Measurements from ENCODE around the gene ANKRD33B.
A peak's percentile ranks its signal among the peaks of the same experiment; 100 is the strongest.
"Not testable (repeated sequence)": the region's sequence is repeated elsewhere in the genome, so short reads cannot be mapped to it uniquely, and the experiment has no call there.

ANKRD33B gene

GRCh38 chr5:10574879-10575278, 11.0 kb downstream of the ANKRD33B start:
- H3K4me1 ChIP-seq (ENCODE audit: insufficient read depth, low read length), result peaks cover 16% of the 10 kb centered on the region
- not testable (repeated sequence) for H3K9ac ChIP-seq (ENCODE audit: low read depth, low read length); H3K9me3 ChIP-seq (ENCODE audit: control insufficient read depth, insufficient read depth, low read length)

GRCh38 chr5:10576121-10576789, 12.4 kb downstream of the ANKRD33B start:
- Histone ChIP-seq H3K9me3 (ENCODE audit: control insufficient read depth, insufficient read depth, low read length) (no peaks in the 10 kb centered on the region), H3K36me3 (ENCODE audit: insufficient read depth, low read length) (no peaks in the 10 kb centered on the region), H3K9ac (ENCODE audit: low read depth, low read length) (no peak overlapping the region), H3K4me1 (ENCODE audit: insufficient read depth, low read length) (peaks cover 20% of the 10 kb centered on the region)

More at GRCh38 chr5:10574879-10575278, 11.0 kb downstream of the ANKRD33B start:
- H3K36me3 ChIP-seq (ENCODE audit: insufficient read depth, low read length), result not testable (repeated sequence)

GRCh38 chr5:10576790-10577189, 12.9 kb downstream of the ANKRD33B start:
- peaks cover 23% of the 10 kb centered on the region for H3K4me1 ChIP-seq (ENCODE audit: insufficient read depth, low read length)
- H3K9ac ChIP-seq (ENCODE audit: low read depth, low read length), result peak overlapping the region; percentile 4; the same call in 1 of the 2 replicates
- no peaks in the 10 kb centered on the region for H3K36me3 ChIP-seq (ENCODE audit: insufficient read depth, low read length)
- H3K9me3 ChIP-seq (ENCODE audit: control insufficient read depth, insufficient read depth, low read length), result no peaks in the 10 kb centered on the region

- Histone ChIP-seq H3K9me3 (ENCODE audit: control insufficient read depth, insufficient read depth, low read length) (no peaks in the 10 kb centered on the region), H3K36me3 (ENCODE audit: insufficient read depth, low read length) (no peaks in the 10 kb centered on the region), H3K4me1 (ENCODE audit: insufficient read depth, low read length) (peaks cover 26% of the 10 kb centered on the region), H3K9ac (ENCODE audit: low read depth, low read length) (no peak overlapping the region)
Observed at GRCh38 chr5:10577371-10578292, 13.8 kb downstream of the ANKRD33B start.

GRCh38 chr5:10578293-10578665, 14.4 kb downstream of the ANKRD33B start:
- Histone ChIP-seq H3K9me3 (ENCODE audit: control insufficient read depth, insufficient read depth, low read length) (no peaks in the 10 kb centered on the region), H3K9ac (ENCODE audit: low read depth, low read length) (no peak overlapping the region), H3K4me1 (ENCODE audit: insufficient read depth, low read length) (peaks cover 26% of the 10 kb centered on the region), H3K36me3 (ENCODE audit: insufficient read depth, low read length) (no peaks in the 10 kb centered on the region)

GRCh38 chr5:10578869-10579268, 15.0 kb downstream of the ANKRD33B start:
- H3K36me3 ChIP-seq (ENCODE audit: insufficient read depth, low read length), result no peaks in the 10 kb centered on the region
- no peaks in the 10 kb centered on the region for H3K9me3 ChIP-seq (ENCODE audit: control insufficient read depth, insufficient read depth, low read length)
- no peak overlapping the region for H3K9ac ChIP-seq (ENCODE audit: low read depth, low read length)
- peaks cover 26% of the 10 kb centered on the region for H3K4me1 ChIP-seq (ENCODE audit: insufficient read depth, low read length)

GRCh38 chr5:10579536-10580521, 16.0 kb downstream of the ANKRD33B start:
- Histone ChIP-seq H3K36me3 (ENCODE audit: insufficient read depth, low read length) (no peaks in the 10 kb centered on the region), H3K4me1 (ENCODE audit: insufficient read depth, low read length) (peaks cover 27% of the 10 kb centered on the region), H3K9me3 (ENCODE audit: control insufficient read depth, insufficient read depth, low read length) (no peaks in the 10 kb centered on the region), H3K9ac (ENCODE audit: low read depth, low read length) (no peak overlapping the region)

- Histone ChIP-seq H3K9me3 (ENCODE audit: control insufficient read depth, insufficient read depth, low read length) (no peaks in the 10 kb centered on the region), H3K36me3 (ENCODE audit: insufficient read depth, low read length) (no peaks in the 10 kb centered on the region), H3K4me1 (ENCODE audit: insufficient read depth, low read length) (peaks cover 35% of the 10 kb centered on the region), H3K9ac (ENCODE audit: low read depth, low read length) (no peak overlapping the region)
Observed at GRCh38 chr5:10580531-10581423, 16.9 kb downstream of the ANKRD33B start.

GRCh38 chr5:10581424-10581748, 17.5 kb downstream of the ANKRD33B start:
- no peaks in the 10 kb centered on the region for H3K9me3 ChIP-seq (ENCODE audit: control insufficient read depth, insufficient read depth, low read length)
- no peaks in the 10 kb centered on the region for H3K36me3 ChIP-seq (ENCODE audit: insufficient read depth, low read length)
- H3K4me1 ChIP-seq (ENCODE audit: insufficient read depth, low read length), result peaks cover 37% of the 10 kb centered on the region
- no peak overlapping the region for H3K9ac ChIP-seq (ENCODE audit: low read depth, low read length)

- Histone ChIP-seq H3K36me3 (ENCODE audit: insufficient read depth, low read length) (no peaks in the 10 kb centered on the region), H3K4me1 (ENCODE audit: insufficient read depth, low read length) (peaks cover 40% of the 10 kb centered on the region), H3K9ac (ENCODE audit: low read depth, low read length) (no peak overlapping the region), H3K9me3 (ENCODE audit: control insufficient read depth, insufficient read depth, low read length) (no peaks in the 10 kb centered on the region)
Observed at GRCh38 chr5:10581867-10582511, 18.1 kb downstream of the ANKRD33B start.

GRCh38 chr5:10582512-10582897, 18.6 kb downstream of the ANKRD33B start:
- Histone ChIP-seq H3K9ac (ENCODE audit: low read depth, low read length) (no peak overlapping the region), H3K4me1 (ENCODE audit: insufficient read depth, low read length) (peaks cover 38% of the 10 kb centered on the region), H3K9me3 (ENCODE audit: control insufficient read depth, insufficient read depth, low read length) (no peaks in the 10 kb centered on the region)

GRCh38 chr5:10583663-10584572, 20.0 kb downstream of the ANKRD33B start:
- H3K4me1 ChIP-seq (ENCODE audit: insufficient read depth, low read length), result peaks cover 38% of the 10 kb centered on the region
- no peaks in the 10 kb centered on the region for H3K36me3 ChIP-seq (ENCODE audit: insufficient read depth, low read length)

More at GRCh38 chr5:10582512-10582897, 18.6 kb downstream of the ANKRD33B start:
- no peaks in the 10 kb centered on the region for H3K36me3 ChIP-seq (ENCODE audit: insufficient read depth, low read length)

More at GRCh38 chr5:10583663-10584572, 20.0 kb downstream of the ANKRD33B start:
- H3K9me3 ChIP-seq (ENCODE audit: control insufficient read depth, insufficient read depth, low read length), result no peaks in the 10 kb centered on the region
- H3K9ac ChIP-seq (ENCODE audit: low read depth, low read length), result no peak overlapping the region

Measured in ES-I3 (cell line).